HG03575 (cell line): ENCODE results near the gene DEXI.

ENCODE experiments used
- ATAC-seq: cut with Tn5 transposase; IDR thresholded peaks from one replicate; pipeline ENCODE4 v1.9.1; 2021; ENCODE audit not compliant: unreplicated experiment, insufficient number of reproducible peaks, low FRiP score; ENCODE audit errors: extremely low read depth

Gene DEXI

DNA sequence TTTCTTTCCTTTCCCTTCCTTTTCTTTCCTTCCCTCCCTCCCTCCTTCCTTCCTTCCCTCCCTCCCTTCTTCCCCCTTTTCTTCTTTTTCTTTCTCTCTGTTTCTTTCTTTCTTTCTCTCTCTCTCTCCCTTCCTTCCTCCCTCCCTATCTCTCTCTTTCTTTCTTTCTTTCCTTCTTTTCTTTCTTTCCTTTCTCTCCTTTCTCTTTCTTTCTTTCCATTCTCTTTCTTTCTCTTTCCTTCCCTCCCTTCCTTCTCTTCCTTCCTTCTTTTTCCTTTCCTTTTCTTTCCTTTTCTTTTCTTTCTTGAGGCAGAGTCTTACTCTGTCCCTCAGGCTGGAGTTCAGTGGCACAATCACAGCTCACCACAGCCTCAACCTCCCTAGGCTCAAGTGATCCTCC lies 31.0 kb downstream of the DEXI start:
- no peak for ATAC-seq

DNA sequence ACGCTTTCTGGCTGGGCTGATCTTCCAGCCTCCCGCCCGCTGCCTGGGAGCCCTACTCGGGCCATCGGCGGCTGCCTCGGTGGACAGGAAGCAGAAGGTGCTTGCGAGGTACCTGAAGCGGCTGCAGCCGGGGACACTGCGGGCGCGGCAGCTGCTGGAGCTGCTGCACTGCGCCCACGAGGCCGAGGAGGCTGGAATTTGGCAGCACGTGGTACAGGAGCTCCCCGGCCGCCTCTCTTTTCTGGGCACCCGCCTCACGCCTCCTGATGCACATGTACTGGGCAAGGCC lies 34.6 kb downstream of the DEXI start:
- ATAC-seq = no peak

DNA sequence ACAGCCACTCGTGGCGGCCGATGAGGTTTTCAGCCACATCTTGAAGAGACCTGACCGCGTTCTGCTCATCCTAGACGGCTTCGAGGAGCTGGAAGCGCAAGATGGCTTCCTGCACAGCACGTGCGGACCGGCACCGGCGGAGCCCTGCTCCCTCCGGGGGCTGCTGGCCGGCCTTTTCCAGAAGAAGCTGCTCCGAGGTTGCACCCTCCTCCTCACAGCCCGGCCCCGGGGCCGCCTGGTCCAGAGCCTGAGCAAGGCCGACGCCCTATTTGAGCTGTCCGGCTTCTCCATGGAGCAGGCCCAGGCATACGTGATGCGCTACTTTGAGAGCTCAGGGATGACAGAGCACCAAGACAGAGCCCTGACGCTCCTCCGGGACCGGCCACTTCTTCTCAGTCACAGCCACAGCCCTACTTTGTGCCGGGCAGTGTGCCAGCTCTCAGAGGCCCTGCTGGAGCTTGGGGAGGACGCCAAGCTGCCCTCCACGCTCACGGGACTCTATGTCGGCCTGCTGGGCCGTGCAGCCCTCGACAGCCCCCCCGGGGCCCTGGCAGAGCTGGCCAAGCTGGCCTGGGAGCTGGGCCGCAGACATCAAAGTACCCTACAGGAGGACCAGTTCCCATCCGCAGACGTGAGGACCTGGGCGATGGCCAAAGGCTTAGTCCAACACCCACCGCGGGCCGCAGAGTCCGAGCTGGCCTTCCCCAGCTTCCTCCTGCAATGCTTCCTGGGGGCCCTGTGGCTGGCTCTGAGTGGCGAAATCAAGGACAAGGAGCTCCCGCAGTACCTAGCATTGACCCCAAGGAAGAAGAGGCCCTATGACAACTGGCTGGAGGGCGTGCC lies 35.1 kb downstream of the DEXI start:
- ATAC-seq = no peak

- ATAC-seq = no peak
Measured at GRCh38 chr16:10906482-10906881, 35.8 kb downstream of the DEXI start.

DNA sequence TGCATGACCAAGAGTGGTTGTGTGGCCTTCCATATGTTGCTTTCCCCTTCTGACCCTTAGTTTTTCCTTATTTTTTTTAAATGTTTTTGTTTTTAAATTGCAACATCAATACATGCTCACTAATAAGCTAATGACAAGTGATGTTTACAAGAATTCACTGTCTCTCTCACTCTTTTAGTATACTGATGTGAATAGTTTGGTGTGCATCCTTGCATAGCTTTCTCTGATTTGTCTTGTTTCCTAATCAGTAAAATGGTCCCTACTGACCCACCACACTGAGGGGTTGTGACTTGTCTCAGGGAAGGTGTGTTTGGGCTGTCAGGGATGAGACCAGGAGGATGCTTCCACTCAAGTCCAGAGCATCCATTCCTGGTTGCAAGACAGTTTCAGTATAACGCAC lies 39.3 kb downstream of the DEXI start:
- no peak for ATAC-seq

GRCh38 chr16:10897134-10897533 lies 45.1 kb downstream of the DEXI start:
- no peak for ATAC-seq

DNA sequence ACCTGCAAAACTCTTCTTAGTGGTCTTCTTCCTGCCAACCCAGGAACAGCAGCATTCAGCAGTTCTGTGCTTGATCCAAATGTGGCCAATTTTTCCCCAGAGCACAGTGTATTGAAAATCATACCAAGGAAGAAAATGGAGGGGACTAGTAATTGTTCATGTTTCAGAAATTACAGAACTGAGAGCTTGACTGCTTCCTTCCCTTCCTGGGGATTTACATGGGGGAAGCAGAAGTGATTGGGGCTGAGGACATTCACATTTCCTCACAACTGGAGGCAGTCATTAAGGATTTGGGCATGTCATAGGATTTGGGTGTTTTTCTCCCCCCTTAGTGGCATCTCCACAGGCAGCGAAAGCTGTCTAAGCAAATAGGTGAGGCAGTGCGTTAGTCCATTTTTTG lies 45.5 kb downstream of the DEXI start:
- no peak for ATAC-seq

- ATAC-seq = no peak
Measured at GRCh38 chr16:10896165-10896564, 46.1 kb downstream of the DEXI start.

DNA sequence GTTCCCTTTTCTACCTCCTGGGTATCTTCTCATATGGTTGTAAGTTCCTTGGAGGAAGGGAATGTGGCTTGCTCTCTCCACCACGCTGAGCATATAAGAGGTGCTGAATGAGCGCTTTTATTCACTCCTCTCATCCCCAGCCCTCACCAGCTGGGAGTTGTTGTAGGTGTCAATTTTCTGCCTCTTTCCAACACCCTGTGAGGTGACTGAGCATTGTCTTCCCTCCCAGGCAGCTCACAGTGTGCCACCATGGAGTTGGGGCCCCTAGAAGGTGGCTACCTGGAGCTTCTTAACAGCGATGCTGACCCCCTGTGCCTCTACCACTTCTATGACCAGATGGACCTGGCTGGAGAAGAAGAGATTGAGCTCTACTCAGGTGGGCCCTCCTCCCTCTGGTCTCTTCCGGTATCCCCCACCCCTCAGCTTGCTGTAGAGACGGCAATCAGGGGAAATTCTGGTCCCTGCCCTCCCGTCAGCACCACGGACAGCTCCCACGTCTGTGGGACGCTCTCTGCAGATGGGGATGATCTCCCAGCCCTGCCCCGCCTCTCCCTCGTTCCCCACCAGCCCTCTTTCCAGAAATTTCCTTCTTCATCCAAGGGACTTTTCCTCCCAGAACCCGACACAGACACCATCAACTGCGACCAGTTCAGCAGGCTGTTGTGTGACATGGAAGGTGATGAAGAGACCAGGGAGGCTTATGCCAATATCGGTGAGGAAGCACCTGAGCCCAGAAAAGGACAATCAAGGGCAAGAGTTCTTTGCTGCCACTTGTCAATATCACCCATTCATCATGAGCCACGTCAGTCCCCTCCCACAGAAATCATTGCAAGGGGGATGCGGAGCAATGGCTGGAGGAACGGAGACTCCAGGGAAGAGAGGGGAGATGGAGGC lies 47.0 kb downstream of the DEXI start:
- ATAC-seq = no peak

- no peak for ATAC-seq
Measured at GRCh38 chr16:10892782-10893318, 49.4 kb downstream of the DEXI start.

- ATAC-seq = no peak
Measured at GRCh38 chr16:10889855-10890254, 52.4 kb downstream of the DEXI start.

DNA sequence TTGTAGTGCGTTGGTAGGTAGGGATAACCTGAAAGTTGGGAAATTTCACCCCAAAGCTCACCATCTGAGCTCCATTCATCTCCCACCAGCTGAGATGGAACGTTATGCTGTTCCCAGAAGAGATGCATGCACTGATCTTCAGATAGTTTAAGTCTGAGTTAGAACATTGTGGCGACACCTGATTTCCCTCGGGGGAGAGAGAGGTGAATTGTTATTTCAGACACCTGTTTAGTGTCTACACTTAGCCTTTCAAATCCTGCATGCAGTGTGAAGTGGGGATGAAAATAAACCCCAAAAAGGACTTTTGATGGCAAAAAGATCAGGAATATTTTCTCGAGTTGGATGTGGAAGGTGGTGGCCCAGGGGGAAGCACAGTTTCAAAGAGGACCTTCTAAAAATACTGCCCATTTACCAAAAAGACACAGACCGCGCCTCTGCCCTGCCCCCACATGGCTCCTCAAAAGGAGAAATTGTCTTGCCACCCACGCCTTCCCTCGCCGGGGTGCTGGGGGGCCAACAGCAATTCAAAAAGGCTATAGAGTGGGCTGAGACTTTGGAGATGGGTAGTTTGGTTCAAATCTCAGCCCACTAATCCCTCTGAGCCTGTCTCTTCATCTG lies 53.8 kb downstream of the DEXI start:
- no peak for ATAC-seq

DNA sequence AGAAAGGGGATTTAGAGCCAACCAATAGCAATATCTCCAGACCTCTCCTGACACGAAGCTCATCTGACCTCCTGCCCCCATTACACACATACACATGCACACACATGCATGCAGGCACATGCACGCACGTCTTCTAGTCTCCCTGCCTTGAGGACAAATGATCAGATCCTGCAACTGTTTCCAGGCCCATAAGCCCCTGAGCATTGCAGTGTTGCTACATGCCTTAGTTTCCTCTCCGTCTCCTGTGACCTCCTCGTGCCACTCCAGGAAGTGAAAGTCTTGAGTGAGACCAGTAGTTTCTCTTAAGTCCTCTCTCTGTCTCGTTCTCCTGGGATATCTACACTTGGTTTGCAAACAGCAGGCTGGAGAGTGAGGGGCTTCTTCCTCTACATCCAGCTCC lies 57.0 kb downstream of the DEXI start:
- ATAC-seq = no peak

GRCh38 chr16:10883004-10883403 lies 59.3 kb downstream of the DEXI start:
- ATAC-seq = no peak

DNA sequence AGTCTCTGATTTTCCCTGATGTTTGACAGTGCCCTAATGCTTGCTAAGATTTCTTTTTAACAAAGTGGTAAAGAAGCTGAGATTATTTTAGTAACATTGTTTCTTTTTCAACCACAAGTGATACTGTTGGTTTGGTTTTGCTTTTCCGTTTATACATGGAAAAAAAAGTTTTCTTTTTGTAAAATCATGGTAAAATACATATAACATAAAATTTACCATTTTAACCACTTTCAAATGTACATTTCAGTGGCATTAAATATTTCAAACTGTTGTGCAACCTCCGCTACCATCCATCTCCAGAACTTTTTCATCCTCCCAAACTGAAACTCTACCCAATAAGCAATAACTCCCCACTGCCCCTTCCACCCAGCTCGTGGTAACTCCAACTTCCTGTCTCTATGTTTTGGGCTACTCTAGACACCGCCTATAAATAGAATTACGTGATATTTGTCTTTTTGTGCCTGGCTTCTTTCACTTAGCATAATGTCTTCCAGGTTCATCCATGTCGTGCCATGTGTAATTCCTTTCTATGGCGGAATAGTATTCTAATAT lies 60.7 kb downstream of the DEXI start:
- no peak for ATAC-seq

- no peak for ATAC-seq
Measured at GRCh38 chr16:10880594-10881452, 61.4 kb downstream of the DEXI start.

- ATAC-seq = no peak
Measured at GRCh38 chr16:10879681-10880589, 62.3 kb downstream of the DEXI start.
